ENCODE data around the gene CACNG1.

Gene CACNG1

DNA sequence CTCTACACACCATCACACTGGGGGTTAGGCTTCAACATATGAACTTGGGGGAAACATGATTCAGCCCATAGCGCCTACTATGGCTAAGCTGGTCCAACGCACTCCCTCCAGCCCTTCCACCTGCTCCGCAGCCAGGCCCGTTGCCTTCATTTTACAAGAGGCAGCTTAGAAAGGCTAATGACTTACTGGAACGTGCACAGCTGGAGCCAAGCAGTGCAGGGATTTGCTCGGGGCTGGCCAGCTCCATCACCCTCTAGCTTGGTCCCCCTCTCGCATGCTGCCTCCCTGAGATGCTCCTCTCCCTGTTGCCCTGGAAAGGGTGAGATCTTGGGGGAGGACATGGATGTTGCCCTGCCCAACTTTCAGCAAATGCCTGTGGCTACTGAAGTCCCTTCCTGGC lies 2.8 kb upstream of the CACNG1 start:
- no peak for TF ChIP-seq CTCF (conservative IDR thresholded peaks at IDR 0.05; ENCODE audit: low read depth)
- CTCF ChIA-PET: interaction anchor here (0.5 kb wide), 1 partner anchor 47 kb away, joined by 3 read pairs; no protein-coding TSS in a partner anchor

DNA sequence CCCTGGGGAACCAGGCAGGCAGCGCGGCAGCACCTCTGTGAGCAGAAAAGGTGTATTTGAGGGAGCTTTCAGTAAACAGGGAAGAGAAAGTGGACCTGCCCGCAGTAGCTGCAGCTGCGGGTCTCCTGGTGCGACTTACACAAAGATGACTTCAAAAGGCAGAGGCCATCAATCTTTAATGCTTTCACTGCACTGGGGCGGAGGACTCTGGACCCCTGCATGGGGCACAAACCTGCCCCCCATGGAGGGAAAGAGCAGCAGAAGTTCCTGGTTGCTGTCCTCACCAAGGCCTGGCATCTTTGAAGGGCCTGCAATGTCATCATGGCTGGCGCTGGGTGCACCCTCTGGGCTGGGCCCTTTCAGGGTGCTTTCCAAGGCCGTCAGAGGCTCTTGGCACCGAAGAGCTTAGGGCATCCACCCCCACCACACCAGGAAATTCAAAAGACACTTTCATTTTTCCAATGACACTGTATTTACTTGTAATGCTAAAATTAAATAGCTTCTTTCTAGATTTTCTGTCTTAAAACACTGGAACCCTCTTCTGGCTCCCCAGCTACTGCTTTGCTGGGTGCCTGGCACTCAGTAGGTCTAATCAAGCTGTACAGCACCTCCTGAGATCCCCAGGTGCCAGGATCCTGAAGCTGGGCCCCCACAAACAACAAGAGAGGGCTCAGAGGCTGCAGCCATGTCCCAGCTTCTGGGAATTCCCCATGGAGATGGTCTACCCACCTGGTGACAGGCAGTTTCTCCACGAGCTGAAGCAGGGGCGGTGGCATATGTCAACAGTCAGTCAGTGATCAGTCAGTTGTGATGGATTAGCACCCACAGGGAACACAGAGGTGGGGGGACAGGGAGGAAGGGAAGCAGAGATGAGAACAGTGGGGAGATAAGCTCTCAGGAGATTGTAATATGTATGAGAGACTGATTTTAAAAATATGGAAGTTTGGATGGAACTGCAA lies 2.1 kb upstream of the CACNG1 start:
- POLR2A ChIA-PET (ENCODE audit: low non-redundant PET): no interaction called here
- DNase-seq (ENCODE audit: low spot score): no peak
- CTCF ChIA-PET: interaction anchor here (0.5 kb wide), 1 partner anchor 48 kb away, joined by 3 read pairs; no protein-coding TSS in a partner anchor

More for the DNA sequence above, 2.8 kb upstream of the CACNG1 start:
- no peak for DNase-seq (ENCODE audit: low spot score)
- H3K27ac ChIP-seq: no peak overlapping the region
- POLR2A ChIA-PET (ENCODE audit: low non-redundant PET): no interaction called here

GRCh38 chr17:67043283-67043682 lies 1.1 kb upstream of the CACNG1 start:
- TF ChIP-seq CTCF (conservative IDR thresholded peaks at IDR 0.05; ENCODE audit: low read depth): no peak
- no peak for DNase-seq (ENCODE audit: low spot score)
- ChIA-PET CTCF (interaction anchor here (0.5 to 1.1 kb wide), 2 partner anchors 10 to 159 kb away, joined by 3 to 5 read pairs; no protein-coding TSS in a partner anchor), POLR2A (ENCODE audit: low non-redundant PET) (no interaction called here)
- no peak overlapping the region for H3K27ac ChIP-seq

More for the DNA sequence above, 2.1 kb upstream of the CACNG1 start:
- no peak overlapping the region for H3K27ac ChIP-seq
- no peak for TF ChIP-seq CTCF (conservative IDR thresholded peaks at IDR 0.05; ENCODE audit: low read depth)

DNA sequence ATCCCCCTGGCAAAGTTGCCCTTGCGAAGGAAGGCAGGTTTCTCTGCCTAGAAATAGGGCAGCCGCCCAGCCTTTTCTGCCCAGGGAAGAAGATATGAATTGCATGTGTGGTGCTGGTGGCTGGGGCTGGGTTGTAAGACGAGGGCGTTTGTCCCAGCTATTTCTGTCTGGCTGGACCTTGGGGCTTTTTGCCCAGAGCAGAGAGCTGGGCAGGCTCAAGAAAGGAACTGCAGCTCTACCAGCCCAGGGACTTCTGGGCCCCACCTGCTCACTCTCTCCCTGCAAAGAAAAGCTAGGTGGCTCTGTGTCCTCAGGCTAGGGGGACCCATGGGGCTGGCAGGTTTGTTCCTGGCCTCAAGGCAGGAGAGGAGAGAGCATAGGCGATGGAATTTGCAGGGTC lies 586 bp downstream of the CACNG1 start:
- no peak for DNase-seq (ENCODE audit: low spot score)
- ChIA-PET POLR2A (ENCODE audit: low non-redundant PET) (no interaction called here), CTCF (no interaction called here)
- no peak overlapping the region for H3K27ac ChIP-seq
- TF ChIP-seq CTCF (conservative IDR thresholded peaks at IDR 0.05; ENCODE audit: low read depth): no peak

- TF ChIP-seq CTCF (conservative IDR thresholded peaks at IDR 0.05; ENCODE audit: low read depth): no peak
- ChIA-PET CTCF (no interaction called here), POLR2A (ENCODE audit: low non-redundant PET) (no interaction called here)
- H3K27ac ChIP-seq: no peak overlapping the region
- DNase-seq (ENCODE audit: low spot score): no peak
These were observed 2.0 kb downstream of the CACNG1 start for GRCh38 chr17:67046398-67046797.

- POLR2A ChIA-PET (ENCODE audit: low non-redundant PET): no interaction called here
These were observed 3.0 kb downstream of the CACNG1 start for GRCh38 chr17:67047382-67047781.

More at GRCh38 chr17:67047382-67047781, 3.0 kb downstream of the CACNG1 start:
- DNase-seq (ENCODE audit: low spot score): no peak
- no peak for TF ChIP-seq CTCF (conservative IDR thresholded peaks at IDR 0.05; ENCODE audit: low read depth)
- no peak overlapping the region for H3K27ac ChIP-seq
- CTCF ChIA-PET: no interaction called here

All from RWPE1 (cell line).